Measurements from ENCODE around the gene GNAT3.

DNA sequence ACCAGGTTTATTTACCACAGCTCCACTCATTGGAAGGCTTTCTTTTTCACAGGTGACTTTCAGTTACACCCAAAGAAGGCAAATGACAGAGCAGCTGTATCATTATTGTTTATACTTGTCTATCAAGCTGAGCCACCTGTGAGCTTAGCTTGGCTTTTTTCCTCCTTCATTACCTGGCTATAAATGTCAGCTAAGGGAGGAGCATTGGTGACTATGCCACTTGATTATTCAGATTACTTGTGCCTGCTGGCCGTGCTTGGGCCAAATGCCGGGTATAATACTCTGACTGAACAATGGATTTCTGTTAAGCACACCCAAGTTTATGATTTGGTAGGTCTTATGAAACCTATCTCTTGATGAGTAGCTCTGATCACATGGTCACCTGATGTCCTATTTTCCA lies 9.9 kb upstream of the GNAT3 start:
- TF ChIP-seq, protein P1, sequence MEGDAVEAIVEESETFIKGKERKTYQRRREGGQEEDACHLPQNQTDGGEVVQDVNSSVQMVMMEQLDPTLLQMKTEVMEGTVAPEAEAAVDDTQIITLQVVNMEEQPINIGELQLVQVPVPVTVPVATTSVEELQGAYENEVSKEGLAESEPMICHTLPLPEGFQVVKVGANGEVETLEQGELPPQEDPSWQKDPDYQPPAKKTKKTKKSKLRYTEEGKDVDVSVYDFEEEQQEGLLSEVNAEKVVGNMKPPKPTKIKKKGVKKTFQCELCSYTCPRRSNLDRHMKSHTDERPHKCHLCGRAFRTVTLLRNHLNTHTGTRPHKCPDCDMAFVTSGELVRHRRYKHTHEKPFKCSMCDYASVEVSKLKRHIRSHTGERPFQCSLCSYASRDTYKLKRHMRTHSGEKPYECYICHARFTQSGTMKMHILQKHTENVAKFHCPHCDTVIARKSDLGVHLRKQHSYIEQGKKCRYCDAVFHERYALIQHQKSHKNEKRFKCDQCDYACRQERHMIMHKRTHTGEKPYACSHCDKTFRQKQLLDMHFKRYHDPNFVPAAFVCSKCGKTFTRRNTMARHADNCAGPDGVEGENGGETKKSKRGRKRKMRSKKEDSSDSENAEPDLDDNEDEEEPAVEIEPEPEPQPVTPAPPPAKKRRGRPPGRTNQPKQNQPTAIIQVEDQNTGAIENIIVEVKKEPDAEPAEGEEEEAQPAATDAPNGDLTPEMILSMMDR (IDR thresholded peaks at IDR 0.05), result no peak
- no peak for TF ChIP-seq POLR2A (IDR thresholded peaks at IDR 0.05)
